ENCODE results near the gene SHISA2.

GRCh38 chr13:26024558-26024957, 27.3 kb downstream of the SHISA2 start:
- TF ChIP-seq CTCF (IDR thresholded peaks at IDR 0.05; ENCODE audit: low read length) (no peak), EZH2 (IDR thresholded peaks at IDR 0.05; ENCODE audit: borderline replicate concordance, low read length) (no peak)

All from OCI-LY1 (cell line).